Measurements from ENCODE around the gene FIGLA. TPM values are rescaled to one million over a fixed set of nuclear protein-coding genes. Genes with fewer than 3 reads are reported as not detected.

The FIGLA gene
- total and polyA plus RNA-seq, 2 of the 8 experiments (the other 6 are each of a cell fraction or from before 2014, with no cell fraction given), result not detected

DNA sequence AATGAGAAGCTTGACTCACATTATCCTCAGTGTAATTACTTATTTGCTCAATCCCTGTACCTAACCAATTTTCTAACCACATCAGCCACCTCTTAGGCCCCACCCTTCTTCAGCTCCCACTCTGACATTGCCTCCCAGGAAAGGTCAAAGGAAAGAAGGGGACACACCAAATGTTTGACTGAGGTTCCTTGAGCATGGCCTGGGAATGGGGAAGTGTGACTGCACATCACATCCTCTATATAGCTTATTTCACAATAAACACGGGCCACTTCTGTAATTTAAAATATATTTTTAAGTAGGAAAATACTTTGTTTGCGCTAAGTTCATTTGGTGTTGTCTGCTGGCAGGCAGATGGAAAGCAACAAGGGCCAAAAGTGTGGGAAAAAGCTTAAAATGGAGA is 3.0 kb upstream of the FIGLA start:
- no peak overlapping the region for H3K27ac ChIP-seq (ENCODE audit: low read depth, low read length)
- H3K56ac ChIP-seq (replicated peaks; ENCODE audit: insufficient read length, low read depth, low read length), result no peak overlapping the region
- peaks cover 28 to 50% (median 34%) of the 10 kb centered on the region in 4 experiments for H3K27me3 ChIP-seq (replicated peaks in 1 of 4; ENCODE audit: control insufficient read depth in 3 of 4, extremely low read depth in 1 of 4, insufficient read depth in 3 of 4, low read length in 3 of 4)
- H2BK5ac ChIP-seq (ENCODE audit: low read depth, low read length), result no peak overlapping the region
- no peak overlapping the region for H2BK12ac ChIP-seq (ENCODE audit: low read depth, low read length)
- H3K79me1 ChIP-seq (ENCODE audit: low read depth, low read length), result no peaks in the 10 kb centered on the region
- H3K18ac ChIP-seq (ENCODE audit: extremely low read depth, low read length), result no peak overlapping the region
- H2AFZ ChIP-seq (ENCODE audit: low read length), result no peak overlapping the region
- no peak overlapping the region for H4K8ac ChIP-seq (ENCODE audit: extremely low read depth, insufficient read depth, low read length)
- H2BK120ac ChIP-seq (replicated peaks; ENCODE audit: low read depth, low read length), result no peak overlapping the region
- H4K5ac ChIP-seq (ENCODE audit: insufficient read length, low read depth, low read length), result no peak overlapping the region
- no peak overlapping the region for H4K91ac ChIP-seq (replicated peaks; ENCODE audit: insufficient read length, low read length)
- peaks cover 0 to 6% (median 0%) of the 10 kb centered on the region in 4 experiments; a peak in 1 of 7 replicates for H3K4me1 ChIP-seq (replicated peaks in 1 of 4; ENCODE audit: control insufficient read depth in 3 of 4, insufficient read depth in 4 of 4, low read length in 3 of 4)
- H3K9me3 ChIP-seq (ENCODE audit: insufficient read depth in 2 of 2, low read depth in 1 of 2, low read length in 1 of 2), result no peaks in the 10 kb centered on the region; a peak in 1 of 4 replicates
- no peaks in the 10 kb centered on the region for H3K36me3 ChIP-seq (ENCODE audit: control insufficient read depth in 2 of 4, insufficient read depth in 4 of 4, low read length in 3 of 4)
- H2BK20ac ChIP-seq (ENCODE audit: low read length), result no peak overlapping the region
- H3K23me2 ChIP-seq (ENCODE audit: low read depth, low read length), result no peaks in the 10 kb centered on the region; the same call in 1 of the 2 replicates
- no peak overlapping the region for H3K9ac ChIP-seq (replicated peaks in 1 of 4; ENCODE audit: extremely low read depth in 1 of 4, low read depth in 3 of 4, low read length in 3 of 4)
- H2BK15ac ChIP-seq (ENCODE audit: low read length), result no peak overlapping the region
- no peaks in the 10 kb centered on the region for H4K20me1 ChIP-seq (replicated peaks in 1 of 2; ENCODE audit: control insufficient read depth in 1 of 2, insufficient read depth in 2 of 2, low read length in 2 of 2)
- DNase-seq (ENCODE audit: low read depth in 1 of 2, low spot score in 2 of 2) (no peak), FAIRE-seq (no peak)
- H3K4me2 ChIP-seq (ENCODE audit: insufficient read depth in 1 of 2, low read depth in 2 of 2, low read length in 2 of 2), result no peak overlapping the region
- no peak overlapping the region for H3K23ac ChIP-seq (ENCODE audit: insufficient read length)
- no peak overlapping the region for H2AK5ac ChIP-seq (ENCODE audit: low read depth, low read length)
- H3K4ac ChIP-seq (replicated peaks; ENCODE audit: insufficient read length, low read depth, low read length), result no peak overlapping the region
- no peak overlapping the region for H3K4me3 ChIP-seq (ENCODE audit: extremely low read depth in 1 of 4, insufficient read depth in 2 of 4, low read depth in 3 of 4, low read length in 4 of 4)
- 91% methylated on average over 2 of the region's 2 CpGs; no CpG with 5 or more reads in 1 of the 2 experiments for WGBS, 2 experiments (ENCODE audit: extremely low coverage in 1 of 2, insufficient coverage in 1 of 2, insufficient read length in 1 of 2, insufficient replicate concordance in 2 of 2, low coverage in 1 of 2, low lambda C conversion rate in 2 of 2, missing lambda C conversion rate in 1 of 2)
- CTCF ChIA-PET (ENCODE audit: partially characterized antibody), result interaction anchor here (0.8 to 13.4 kb wide), 10 partner anchors 14 to 167 kb away, joined by 3 to 91 read pairs (median 4); no protein-coding TSS in a partner anchor
- POLR2A ChIA-PET (ENCODE audit: partially characterized antibody), result interaction anchor here (0.7 kb wide), 1 partner anchor 47 kb away, joined by 3 read pairs; no protein-coding TSS in a partner anchor
- H3K14ac ChIP-seq (ENCODE audit: insufficient read length), result no peak overlapping the region
- H3K79me2 ChIP-seq (ENCODE audit: control insufficient read depth in 1 of 2, insufficient read depth in 2 of 2, low read length in 2 of 2), result no peaks in the 10 kb centered on the region
- no peak for TF ChIP-seq SUZ12 (IDR thresholded peaks at IDR 0.05; ENCODE audit: low read length)
- no peak for TF ChIP-seq CTBP2 (IDR thresholded peaks at IDR 0.05; ENCODE audit: borderline replicate concordance, insufficient read depth, insufficient read length, low read length)
- no peak for TF ChIP-seq TAF1 (IDR thresholded peaks at IDR 0.05; ENCODE audit: low read depth, low read length)
